Activated naive CD4-positive, alpha-beta T cell treated with anti-CD3 and anti-CD28 coated beads, Interleukin-2, amount 50 U/mL, for 72 hours (primary cell): ENCODE results near the gene TM9SF4. TPM values are rescaled to one million over a fixed set of nuclear protein-coding genes. Genes with fewer than 3 reads are reported as not detected.
A peak's percentile ranks its signal among the peaks of the same experiment; 100 is the strongest.

Source experiments
- ATAC-seq, 2 donors: fragments of 150-1000 bp; cut with Tn5 transposase; 2 replicates each; pipeline ENCODE4 v1.10.0; 2021; ENCODE audit warnings: mild to moderate bottlenecking in 2 of 2, moderate library complexity in 2 of 2
- DNase-seq, 2 donors: peaks; one replicate each; pipeline ENCODE4 v3.0.0; 2021 to 2022; ENCODE audit warnings: low spot score in 2 of 2
- H3K27ac Mint-ChIP-seq, 2 donors: one replicate each; pipeline ENCODE4 v1.8.0; 2022; ENCODE audit warnings: mild to moderate bottlenecking in 2 of 2, mixed read lengths in 2 of 2
- H3K36me3 Mint-ChIP-seq, 2 donors: one replicate each; pipeline ENCODE4 v1.8.0; 2022; ENCODE audit warnings: mixed read lengths in 2 of 2
- H3K9me3 Mint-ChIP-seq, 2 donors: one replicate each; pipeline ENCODE4 v1.8.0; 2022; ENCODE audit warnings: mixed read lengths in 2 of 2
- total RNA-seq, 2 donors: library from RNA; stranded (reverse); gene quantifications; one replicate each; pipeline ENCODE4 v1.2.3, GENCODE V29; 2022

The TM9SF4 gene
- total RNA-seq, 2 donors from 2014 or later, result 41.0 to 45.4 TPM

DNA sequence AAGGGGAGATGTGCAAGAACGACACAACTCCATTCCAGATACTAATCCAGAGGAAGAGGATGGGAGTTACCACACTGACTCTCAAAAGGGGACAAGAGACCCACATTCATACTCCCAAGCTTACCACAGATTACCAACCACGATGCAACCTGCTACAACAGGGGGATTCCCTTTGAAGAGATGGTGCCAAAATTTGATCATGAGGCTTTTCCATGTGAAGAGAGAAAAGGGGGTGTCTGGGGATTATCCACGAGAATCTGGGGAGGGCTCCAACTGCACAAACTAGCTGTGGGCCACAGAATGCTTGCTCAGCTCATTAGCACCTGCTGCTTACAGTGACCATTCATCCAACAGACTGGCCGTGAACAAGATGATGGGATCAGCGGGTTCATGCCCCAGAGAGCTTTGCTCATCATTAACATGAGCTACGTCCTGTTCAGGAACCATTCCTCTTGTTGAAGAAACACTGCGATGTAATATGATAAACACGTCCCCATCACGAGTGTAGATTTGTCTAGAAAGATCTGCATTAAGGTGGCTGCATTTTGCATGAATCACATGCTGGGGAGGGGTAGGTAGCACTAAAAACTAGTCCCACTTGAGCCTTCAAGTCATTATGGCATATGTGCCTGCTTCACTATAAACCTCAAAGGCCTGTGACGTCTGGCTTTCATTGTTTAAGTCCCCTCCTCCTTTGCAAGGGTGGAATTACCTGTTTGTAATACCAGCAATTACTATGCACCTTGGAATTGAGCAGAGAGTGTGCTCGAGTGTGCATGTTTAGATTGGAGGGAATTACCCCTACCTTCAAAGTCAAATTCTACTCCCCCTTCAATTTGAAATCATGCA, 94.1 kb downstream of the TM9SF4 start:
- ATAC-seq, result peak; percentile 44 to 66
- Mint-ChIP-seq H3K9me3 (no peaks in the 10 kb centered on the region), H3K36me3 (peaks cover 58 to 66% of the 10 kb centered on the region in 2 donors), H3K27ac (peak overlapping the region; percentile 97 to 98)
- DNase-seq, result peak in 1 of 2 donors; percentile 37

DNA sequence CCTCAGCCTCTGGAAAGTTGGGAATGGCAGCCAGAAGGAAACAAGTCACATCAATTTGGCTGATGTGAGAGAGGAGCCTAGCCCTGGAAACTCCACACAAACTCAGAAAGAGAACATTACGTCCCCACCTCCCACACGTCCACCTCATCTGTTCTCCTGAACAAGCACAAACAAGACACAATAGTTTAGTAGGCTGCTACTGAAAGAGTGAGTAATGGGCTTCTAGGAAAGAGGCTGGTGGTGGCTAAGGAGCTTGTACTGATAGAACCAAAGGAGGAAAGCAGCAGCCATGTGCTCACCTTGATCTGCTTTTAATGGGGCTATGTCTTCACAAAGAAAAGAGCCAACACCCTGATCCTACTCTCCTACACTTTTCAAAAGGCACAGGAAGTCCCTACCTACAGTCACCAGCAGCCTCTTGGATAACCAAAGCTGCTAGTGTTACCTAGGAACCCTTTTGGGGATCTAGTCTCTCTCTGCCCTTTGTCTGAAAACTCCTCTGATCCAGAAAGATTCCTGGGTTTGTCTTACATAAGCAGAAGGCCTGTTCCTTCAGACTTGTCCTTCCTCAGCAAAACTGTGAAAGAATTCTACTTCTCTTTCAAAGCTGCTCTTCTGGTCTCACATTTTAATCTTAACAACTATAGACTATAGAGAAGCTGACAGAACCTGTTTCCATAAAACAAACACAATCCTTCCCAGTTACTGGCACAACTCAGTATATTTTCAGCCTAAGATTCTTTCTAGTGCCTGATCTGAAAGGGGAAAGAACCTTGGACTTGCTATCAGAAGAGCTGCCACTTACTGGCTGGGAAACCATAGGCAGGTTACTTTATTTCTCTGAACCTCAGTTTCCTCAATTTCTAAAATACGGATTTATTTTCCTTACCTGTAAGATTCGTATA, 94.9 kb downstream of the TM9SF4 start:
- peak; percentile 62 to 73 for DNase-seq
- no peaks in the 10 kb centered on the region for H3K9me3 Mint-ChIP-seq
- ATAC-seq, result peak; percentile 77 to 83

GRCh38 chr20:32205110-32205842, 95.8 kb downstream of the TM9SF4 start:
- DNase-seq, result no peak
- Mint-ChIP-seq H3K36me3 (peaks cover 71 to 73% of the 10 kb centered on the region in 2 donors), H3K27ac (peak overlapping the region; percentile 97 to 98), H3K9me3 (no peaks in the 10 kb centered on the region)
- no peak for ATAC-seq

More for the DNA sequence above, 94.9 kb downstream of the TM9SF4 start:
- Mint-ChIP-seq H3K36me3 (peaks cover 67% of the 10 kb centered on the region in 2 donors), H3K27ac (peak overlapping the region; percentile 97 to 98)

GRCh38 chr20:32205843-32206759, 96.6 kb downstream of the TM9SF4 start:
- DNase-seq (peak in 1 of 2 donors; percentile 56), ATAC-seq (no peak)
- Mint-ChIP-seq H3K36me3 (peaks cover 73 to 77% of the 10 kb centered on the region in 2 donors), H3K9me3 (no peaks in the 10 kb centered on the region), H3K27ac (peak overlapping the region; percentile 97 to 98)

DNA sequence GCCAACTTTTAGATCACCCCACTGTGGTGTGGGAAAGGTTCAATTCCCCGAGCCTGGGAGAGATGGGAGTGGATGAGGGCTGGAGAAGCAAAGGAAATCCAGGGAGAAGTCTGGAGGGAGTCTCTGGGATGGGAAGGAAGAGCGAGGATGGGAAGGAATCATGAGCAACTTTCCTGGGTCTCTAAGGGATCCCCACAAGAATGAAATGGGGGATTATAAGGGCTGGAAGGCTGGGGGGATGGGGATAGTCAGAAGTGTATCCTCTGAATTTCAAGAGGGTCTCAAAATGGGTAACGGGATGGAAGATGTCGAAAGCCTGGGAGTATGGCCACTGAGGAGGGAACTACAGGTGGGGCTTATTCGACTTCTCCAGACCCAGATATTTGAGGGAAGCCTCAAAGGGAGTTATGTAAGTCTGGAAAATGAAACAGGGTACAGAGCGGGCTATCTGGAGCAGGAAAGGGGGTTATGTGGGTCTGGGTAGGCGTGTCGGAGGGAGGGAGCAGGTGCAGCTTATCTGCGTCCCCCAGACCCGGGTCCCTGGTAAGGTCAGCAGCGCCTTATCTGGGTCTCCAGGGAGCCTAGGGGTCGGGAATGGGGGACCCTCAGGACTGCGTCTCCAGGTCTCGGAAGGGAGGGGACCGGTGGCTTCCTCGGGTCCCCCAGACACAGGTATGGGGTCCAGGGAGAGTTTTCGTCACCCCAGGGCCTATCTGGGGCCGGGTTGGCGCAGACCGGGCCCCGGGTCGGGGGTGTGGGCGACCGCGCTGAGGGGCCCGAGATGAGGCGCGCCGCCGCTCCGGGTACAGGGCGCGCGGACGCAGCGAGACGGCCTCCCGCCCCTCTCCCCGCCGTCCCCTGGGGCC, 97.5 kb downstream of the TM9SF4 start:
- H3K9me3 Mint-ChIP-seq, result no peaks in the 10 kb centered on the region
- peak overlapping the region; percentile 97 to 98 for H3K27ac Mint-ChIP-seq
- DNase-seq (no peak), ATAC-seq (no peak)
- peaks cover 73 to 76% of the 10 kb centered on the region in 2 donors for H3K36me3 Mint-ChIP-seq

- DNase-seq (peak; percentile 86 to 94), ATAC-seq (peak; percentile 69 to 77)
- Mint-ChIP-seq H3K36me3 (peaks cover 68 to 71% of the 10 kb centered on the region in 2 donors), H3K27ac (peak within 1 kb of the TSS; percentile 97 to 98), H3K9me3 (no peaks in the 10 kb centered on the region)
These were observed 98.3 kb downstream of the TM9SF4 start, which contains the start of the genes PLAGL2 and POFUT1 for GRCh38 chr20:32207626-32208498. TSS of gene PLAGL2 (minus strand) at chr20:32207743. CDS start at chr20:32202178, 5,565 bp downstream. TSS of gene POFUT1 (plus strand) at chr20:32207880. CDS start at chr20:32207942, 62 bp downstream.

- peaks cover 61 to 64% of the 10 kb centered on the region in 2 donors for H3K36me3 Mint-ChIP-seq
- peak in 1 of 2 donors; percentile 40 for DNase-seq
- no peaks in the 10 kb centered on the region for H3K9me3 Mint-ChIP-seq
- ATAC-seq, result no peak
- H3K27ac Mint-ChIP-seq, result peak overlapping the region; percentile 92 to 95
These were observed 99.1 kb downstream of the TM9SF4 start for GRCh38 chr20:32208499-32209154.

DNA sequence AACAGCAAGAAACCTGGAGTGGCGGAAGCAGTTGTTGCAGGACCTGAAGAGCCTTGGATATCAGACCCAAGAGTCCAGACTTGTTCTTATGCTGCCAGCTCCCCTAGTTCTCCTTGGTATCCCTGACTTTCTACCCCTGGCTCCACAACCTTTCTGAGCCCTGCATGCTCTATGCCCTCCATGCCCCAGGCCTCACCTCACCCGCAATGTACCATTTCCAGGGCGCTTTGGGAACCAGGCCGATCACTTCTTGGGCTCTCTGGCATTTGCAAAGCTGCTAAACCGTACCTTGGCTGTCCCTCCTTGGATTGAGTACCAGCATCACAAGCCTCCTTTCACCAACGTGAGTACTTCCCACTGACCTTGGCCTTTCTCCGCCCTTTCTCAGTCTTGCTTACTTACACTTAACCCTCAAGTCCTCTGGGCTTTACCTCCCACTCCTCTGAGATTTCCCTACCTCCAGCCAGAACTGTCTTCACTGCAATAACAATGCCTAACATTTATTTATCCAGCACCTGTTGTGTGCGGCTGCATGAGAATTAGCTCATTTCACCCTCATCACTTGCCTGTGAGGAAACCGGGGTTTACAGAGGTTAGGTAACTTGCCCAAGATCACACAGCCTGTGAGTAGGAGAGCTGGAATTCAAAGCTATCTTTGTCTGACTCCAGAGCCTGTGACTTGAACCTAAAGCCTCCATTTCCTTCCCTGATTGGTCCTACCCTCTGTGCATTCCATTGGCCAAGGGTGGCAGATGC, 100.5 kb downstream of the TM9SF4 start:
- Mint-ChIP-seq H3K27ac (peak overlapping the region; percentile 92 to 95), H3K36me3 (peaks cover 52 to 62% of the 10 kb centered on the region in 2 donors), H3K9me3 (no peaks in the 10 kb centered on the region)
- DNase-seq, result peak in 1 of 2 donors; percentile 30
- no peak for ATAC-seq

DNA sequence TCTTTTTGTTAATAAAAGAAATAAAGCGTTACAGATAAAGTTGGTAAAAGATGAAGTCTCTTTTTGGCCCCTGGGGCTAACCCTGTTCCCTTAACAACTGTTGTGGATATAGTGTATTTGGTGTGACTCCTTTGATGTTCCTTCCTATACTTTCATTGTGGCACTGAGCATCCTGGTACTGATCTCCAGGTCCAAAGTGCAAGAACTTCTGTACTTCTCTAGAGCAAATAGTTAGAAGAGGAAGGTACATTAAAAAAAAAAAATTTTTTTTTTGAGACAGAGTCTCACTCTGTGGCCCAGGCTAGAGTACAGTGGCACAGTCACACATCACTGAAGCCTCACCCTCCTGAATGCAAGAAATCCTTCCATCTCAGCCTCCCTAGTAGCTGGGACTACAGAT, 104.4 kb downstream of the TM9SF4 start:
- peaks cover 36 to 48% of the 10 kb centered on the region in 2 donors for H3K36me3 Mint-ChIP-seq
- ATAC-seq (no peak), DNase-seq (no peak)
- no peaks in the 10 kb centered on the region for H3K9me3 Mint-ChIP-seq
- no peak overlapping the region for H3K27ac Mint-ChIP-seq

- Mint-ChIP-seq H3K27ac (no peak overlapping the region), H3K9me3 (no peaks in the 10 kb centered on the region)
- no peak for ATAC-seq
These were observed 105.6 kb downstream of the TM9SF4 start for GRCh38 chr20:32215147-32215546.

GRCh38 chr20:32215729-32216128, 106.2 kb downstream of the TM9SF4 start:
- Mint-ChIP-seq H3K27ac (no peak overlapping the region), H3K36me3 (peaks cover 36% of the 10 kb centered on the region in 2 donors), H3K9me3 (no peaks in the 10 kb centered on the region)
- ATAC-seq (no peak), DNase-seq (no peak)

More at GRCh38 chr20:32215147-32215546, 105.6 kb downstream of the TM9SF4 start:
- peaks cover 39 to 42% of the 10 kb centered on the region in 2 donors for H3K36me3 Mint-ChIP-seq
- peak in 1 of 2 donors; percentile 28 for DNase-seq
